GM23338 (cell line): ENCODE results near the gene OR2T5. TPM values are rescaled to one million over a fixed set of nuclear protein-coding genes. Genes with fewer than 3 reads are reported as not detected.
"Not testable (repeated sequence)": the region's sequence is repeated elsewhere in the genome, so short reads cannot be mapped to it uniquely, and the experiment has no call there.

ENCODE experiments used
- ATAC-seq: fragments of 200-7000 bp; cut with Tn5 transposase; 3 replicates; pipeline ENCODE4 v1.9.1; 2020
- DNase-seq: peaks from one replicate; pipeline ENCODE4 v3.0.0-alpha.2; 2015; ENCODE audit warnings: low spot score
- H2AFZ ChIP-seq: fragments of 200-600 bp; sonication (generic); 2 replicates; pipeline ENCODE4 v1.8.0; 2016; ENCODE audit warnings: antibody characterized with exemption, mild to moderate bottlenecking, moderate library complexity
- H3F3A ChIP-seq: fragments of 200-600 bp; sonication (generic); replicated peaks from 2 replicates; pipeline ENCODE4 v1.8.0; 2017; ENCODE audit warnings: antibody characterized with exemption, mixed run types, low read depth
- H3K27ac ChIP-seq: fragments of 200-600 bp; sonication (generic); 2 replicates; pipeline ENCODE4 v1.6.1; 2016; ENCODE audit warnings: low read depth
- H3K27me3 ChIP-seq: fragments of 200-600 bp; sonication (generic); 2 replicates; pipeline ENCODE4 v1.8.0; 2016; ENCODE audit warnings: mild to moderate bottlenecking, mixed run types, moderate library complexity; ENCODE audit not compliant: insufficient read depth
- H3K36me3 ChIP-seq: fragments of 200-600 bp; sonication (generic); 2 replicates; pipeline ENCODE4 v1.8.0; 2016; ENCODE audit warnings: mild to moderate bottlenecking; ENCODE audit not compliant: insufficient read depth
- H3K4me1 ChIP-seq: fragments of 200-600 bp; sonication (generic); 2 replicates; pipeline ENCODE4 v1.8.0; 2016; ENCODE audit warnings: mild to moderate bottlenecking, moderate library complexity; ENCODE audit not compliant: insufficient read depth
- H3K4me2 ChIP-seq: fragments of 200-600 bp; sonication (generic); 2 replicates; pipeline ENCODE4 v1.7.1; 2017; ENCODE audit warnings: mixed run types
- H3K4me3 ChIP-seq: fragments of 200-600 bp; sonication (generic); 2 replicates; pipeline ENCODE4 v1.6.1; 2016; ENCODE audit warnings: mixed run types
- H3K79me2 ChIP-seq: fragments of 200-600 bp; sonication (generic); replicated peaks from 2 replicates; pipeline ENCODE4 v1.8.0; 2017; ENCODE audit warnings: mild to moderate bottlenecking; ENCODE audit not compliant: insufficient read depth
- H3K9me2 ChIP-seq: fragments of 200-600 bp; sonication (generic); 2 replicates; pipeline ENCODE4 v1.8.0; 2017; ENCODE audit not compliant: insufficient read depth
- H4K20me1 ChIP-seq: fragments of 200-600 bp; sonication (generic); replicated peaks from 2 replicates; pipeline ENCODE4 v1.8.0; 2017; ENCODE audit warnings: mild to moderate bottlenecking; ENCODE audit not compliant: insufficient read depth
- H3K27ac Mint-ChIP-seq: 2 replicates; pipeline ENCODE4 v1.8.0; 2020; ENCODE audit warnings: inconsistent platforms, mild to moderate bottlenecking, moderate library complexity, mixed read lengths
- H3K27me3 Mint-ChIP-seq: 3 replicates; pipeline ENCODE4 v1.8.0; 2022; ENCODE audit warnings: low read depth, mild to moderate bottlenecking, moderate library complexity, mixed read lengths, inconsistent platforms; ENCODE audit not compliant: insufficient read depth, poor library complexity
- H3K36me3 Mint-ChIP-seq: 3 replicates; pipeline ENCODE4 v1.8.0; 2021; ENCODE audit warnings: low read depth, mild to moderate bottlenecking, inconsistent platforms, moderate library complexity, mixed read lengths
- H3K4me1 Mint-ChIP-seq: 3 replicates; pipeline ENCODE4 v1.8.0; 2020; ENCODE audit warnings: mild to moderate bottlenecking, inconsistent platforms, mixed read lengths
- H3K4me3 Mint-ChIP-seq: 3 replicates; pipeline ENCODE4 v1.8.0; 2021; ENCODE audit warnings: moderate library complexity, mild to moderate bottlenecking, inconsistent platforms, mixed read lengths
- H3K9me3 Mint-ChIP-seq: 3 replicates; pipeline ENCODE4 v1.8.0; 2020; ENCODE audit warnings: moderate library complexity, mild to moderate bottlenecking, inconsistent platforms, mixed read lengths
- NANOG ChIP-seq: IDR thresholded peaks from 2 replicates; pipeline ENCODE4 v1.6.1; 2016; ENCODE audit warnings: antibody characterized with exemption, borderline replicate concordance
- ZNF331 ChIP-seq: fragments of 250-450 bp; sonication (Bioruptor Pico); IDR thresholded peaks from 2 replicates; pipeline ENCODE4 v1.5.0; 2020; ENCODE audit warnings: low read depth, mild to moderate bottlenecking, moderate library complexity
- ZNF462 ChIP-seq: fragments of 250-450 bp; sonication (Bioruptor Pico); IDR thresholded peaks from 2 replicates; pipeline ENCODE4 v1.5.0; 2020; ENCODE audit warnings: mild to moderate bottlenecking, moderate library complexity
- polyA plus RNA-seq: library from polyadenylated mRNA; unstranded; fragments of >200 nt; fragmentation: Nextera tagmentation; extraction: Ambion mirVana; gene quantifications from 2 replicates; pipeline ENCODE4 v1.2.1, GENCODE V29; 2016
- total RNA-seq: library from RNA; depleted of rRNA; stranded (reverse); fragments of >200 nt; shearing (Covaris generic); gene quantifications from 2 replicates; pipeline ENCODE4 v1.2.3, GENCODE V29; 2014; rRNA removed
- TF ChIP-seq, protein P1 (sequence below): IDR thresholded peaks from one replicate; pipeline ENCODE4 v1.6.1; 2018; ENCODE audit warnings: antibody characterized with exemption; ENCODE audit not compliant: unreplicated experiment

OR2T5 gene
- total and polyA plus RNA-seq, 2 experiments from 2014 or later = not detected

DNA sequence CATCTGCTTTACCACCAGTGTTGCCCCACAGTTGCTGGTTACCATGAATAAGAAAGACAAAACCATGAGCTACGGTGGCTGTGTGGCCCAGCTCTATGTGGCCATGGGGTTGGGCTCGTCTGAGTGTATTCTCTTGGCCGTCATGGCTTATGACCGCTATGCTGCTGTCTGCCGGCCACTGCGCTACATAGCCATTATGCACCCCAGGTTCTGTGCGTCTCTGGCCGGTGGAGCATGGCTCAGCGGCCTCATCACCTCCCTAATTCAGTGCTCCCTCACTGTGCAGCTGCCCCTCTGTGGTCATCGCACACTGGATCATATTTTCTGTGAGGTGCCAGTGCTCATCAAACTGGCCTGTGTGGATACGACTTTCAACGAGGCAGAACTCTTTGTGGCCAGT is 33.5 kb downstream of the OR2T5 start (continued):
- no peak for TF ChIP-seq ZNF462 (CRISPR knock-in tag)
- TF ChIP-seq, protein P1, sequence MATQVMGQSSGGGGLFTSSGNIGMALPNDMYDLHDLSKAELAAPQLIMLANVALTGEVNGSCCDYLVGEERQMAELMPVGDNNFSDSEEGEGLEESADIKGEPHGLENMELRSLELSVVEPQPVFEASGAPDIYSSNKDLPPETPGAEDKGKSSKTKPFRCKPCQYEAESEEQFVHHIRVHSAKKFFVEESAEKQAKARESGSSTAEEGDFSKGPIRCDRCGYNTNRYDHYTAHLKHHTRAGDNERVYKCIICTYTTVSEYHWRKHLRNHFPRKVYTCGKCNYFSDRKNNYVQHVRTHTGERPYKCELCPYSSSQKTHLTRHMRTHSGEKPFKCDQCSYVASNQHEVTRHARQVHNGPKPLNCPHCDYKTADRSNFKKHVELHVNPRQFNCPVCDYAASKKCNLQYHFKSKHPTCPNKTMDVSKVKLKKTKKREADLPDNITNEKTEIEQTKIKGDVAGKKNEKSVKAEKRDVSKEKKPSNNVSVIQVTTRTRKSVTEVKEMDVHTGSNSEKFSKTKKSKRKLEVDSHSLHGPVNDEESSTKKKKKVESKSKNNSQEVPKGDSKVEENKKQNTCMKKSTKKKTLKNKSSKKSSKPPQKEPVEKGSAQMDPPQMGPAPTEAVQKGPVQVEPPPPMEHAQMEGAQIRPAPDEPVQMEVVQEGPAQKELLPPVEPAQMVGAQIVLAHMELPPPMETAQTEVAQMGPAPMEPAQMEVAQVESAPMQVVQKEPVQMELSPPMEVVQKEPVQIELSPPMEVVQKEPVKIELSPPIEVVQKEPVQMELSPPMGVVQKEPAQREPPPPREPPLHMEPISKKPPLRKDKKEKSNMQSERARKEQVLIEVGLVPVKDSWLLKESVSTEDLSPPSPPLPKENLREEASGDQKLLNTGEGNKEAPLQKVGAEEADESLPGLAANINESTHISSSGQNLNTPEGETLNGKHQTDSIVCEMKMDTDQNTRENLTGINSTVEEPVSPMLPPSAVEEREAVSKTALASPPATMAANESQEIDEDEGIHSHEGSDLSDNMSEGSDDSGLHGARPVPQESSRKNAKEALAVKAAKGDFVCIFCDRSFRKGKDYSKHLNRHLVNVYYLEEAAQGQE = no peak
- no peak for TF ChIP-seq ZNF331
- TF ChIP-seq NANOG = no peak

GRCh38 chr1:248537449-248537848 is 49.1 kb downstream of the OR2T5 start:
- not testable (repeated sequence) for ATAC-seq

More at GRCh38 chr1:248537449-248537848, 49.1 kb downstream of the OR2T5 start:
- not testable (repeated sequence) for H3K27ac Mint-ChIP-seq, H3K4me2 ChIP-seq, H3K27ac ChIP-seq, H3K27me3 Mint-ChIP-seq, H4K20me1 ChIP-seq, H2AFZ ChIP-seq, H3K4me1 Mint-ChIP-seq, H3K36me3 Mint-ChIP-seq, H3F3A ChIP-seq, H3K4me3 ChIP-seq, H3K4me1 ChIP-seq, H3K9me3 Mint-ChIP-seq, H3K9me2 ChIP-seq, DNase-seq, H3K4me3 Mint-ChIP-seq, H3K36me3 ChIP-seq, H3K79me2 ChIP-seq, H3K27me3 ChIP-seq

Other genes with a start within 250 kb of the OR2T5 start
- gene OR2T33, start 210.6 kb upstream of the OR2T5 start, total RNA-seq = 0.28 TPM in 1 of 2 replicates, not detected in the other
- gene OR2T33, start 210.6 kb upstream of the OR2T5 start, polyA plus RNA-seq = 0.32 TPM in 1 of 2 replicates, not detected in the other
- gene OR2T12, start 185.2 kb upstream of the OR2T5 start, total RNA-seq = not detected in 2 replicates
- not detected in 2 replicates for gene OR2T12, start 185.2 kb upstream of the OR2T5 start, polyA plus RNA-seq
- not detected in 2 replicates for gene OR2M7, start 164.0 kb upstream of the OR2T5 start, total RNA-seq
- not detected in 2 replicates for gene OR2M7, start 164.0 kb upstream of the OR2T5 start, polyA plus RNA-seq
- not detected in 2 replicates for gene OR14C36, start 139.8 kb upstream of the OR2T5 start, total RNA-seq
- not detected in 2 replicates for gene OR14C36, start 139.8 kb upstream of the OR2T5 start, polyA plus RNA-seq
- gene OR2T4, start 126.9 kb upstream of the OR2T5 start, total RNA-seq = not detected in 2 replicates
- gene OR2T4, start 126.9 kb upstream of the OR2T5 start, polyA plus RNA-seq = not detected in 2 replicates
- not detected in 2 replicates for gene OR2T6, start 112.8 kb upstream of the OR2T5 start, total RNA-seq
- not detected in 2 replicates for gene OR2T6, start 112.8 kb upstream of the OR2T5 start, polyA plus RNA-seq
- gene OR2T1, start 85.5 kb upstream of the OR2T5 start, total RNA-seq = not detected in 2 replicates
- not detected in 2 replicates for gene OR2T1, start 85.5 kb upstream of the OR2T5 start, polyA plus RNA-seq
- not detected in 2 replicates for gene OR2T2, start 43.0 kb upstream of the OR2T5 start, total RNA-seq
- gene OR2T2, start 43.0 kb upstream of the OR2T5 start, polyA plus RNA-seq = not detected in 2 replicates
- gene OR2T3, start 15.2 kb upstream of the OR2T5 start, total RNA-seq = not detected in 2 replicates
- gene OR2T3, start 15.2 kb upstream of the OR2T5 start, polyA plus RNA-seq = not detected in 2 replicates
- gene OR2G6, start 19.5 kb downstream of the OR2T5 start, total RNA-seq = not detected in 2 replicates
- not detected in 2 replicates for gene OR2G6, start 19.5 kb downstream of the OR2T5 start, polyA plus RNA-seq
- gene OR2T29, start 74.2 kb downstream of the OR2T5 start, total RNA-seq = not detected in 2 replicates
- gene OR2T29, start 74.2 kb downstream of the OR2T5 start, polyA plus RNA-seq = not detected in 2 replicates
- not detected in 2 replicates for gene OR2T34, start 86.2 kb downstream of the OR2T5 start, total RNA-seq
- gene OR2T34, start 86.2 kb downstream of the OR2T5 start, polyA plus RNA-seq = not detected in 2 replicates
- gene OR2T10, start 109.1 kb downstream of the OR2T5 start, total RNA-seq = not detected in 2 replicates
- gene OR2T10, start 109.1 kb downstream of the OR2T5 start, polyA plus RNA-seq = not detected in 2 replicates
- gene OR2T11, start 146.5 kb downstream of the OR2T5 start, total RNA-seq = not detected in 2 replicates
- gene OR2T11, start 146.5 kb downstream of the OR2T5 start, polyA plus RNA-seq = not detected in 2 replicates
- not detected in 2 replicates for gene OR2T35, start 156.7 kb downstream of the OR2T5 start, total RNA-seq
- gene OR2T35, start 156.7 kb downstream of the OR2T5 start, polyA plus RNA-seq = not detected in 2 replicates
- not detected in 2 replicates for gene OR2T27, start 166.9 kb downstream of the OR2T5 start, total RNA-seq
- gene OR2T27, start 166.9 kb downstream of the OR2T5 start, polyA plus RNA-seq = not detected in 2 replicates
- gene OR14I1, start 214.2 kb downstream of the OR2T5 start, total RNA-seq = not detected in 2 replicates
- gene OR14I1, start 214.2 kb downstream of the OR2T5 start, polyA plus RNA-seq = not detected in 2 replicates